Sigmoid colon (tissue), 7 donors: Measurements from ENCODE around the gene ACTN2. TPM values are rescaled to one million over a fixed set of nuclear protein-coding genes. Genes with fewer than 3 reads are reported as not detected.

Experiments
- DNase-seq: peaks from one replicate; pipeline ENCODE4 v3.0.0-alpha.2; 2019
- H3K27ac ChIP-seq, 4 donors: fragments of 200-600 bp; sonication (generic); one replicate each; pipeline ENCODE4 v1.5.1; 2016 to 2019; ENCODE audit warnings: mild to moderate bottlenecking in 1 of 4
- H3K27me3 ChIP-seq, 3 donors: fragments of 200-600 bp; sonication (generic); one replicate each; pipeline ENCODE4 v1.5.1; 2019; ENCODE audit warnings: mild to moderate bottlenecking in 1 of 3
- H3K36me3 ChIP-seq, 4 donors: fragments of 200-600 bp; sonication (generic); one replicate each; pipeline ENCODE4 v1.5.1; 2016 to 2019
- H3K4me1 ChIP-seq, 4 donors: fragments of 200-600 bp; sonication (generic); one replicate each; pipeline ENCODE4 v1.5.1; 2017 to 2019
- H3K4me3 ChIP-seq, 4 donors: fragments of 200-600 bp; sonication (generic); one replicate each; pipeline ENCODE4 v1.5.1; 2017 to 2019; ENCODE audit warnings: mild to moderate bottlenecking in 2 of 4, moderate library complexity in 1 of 4
- H3K9me3 ChIP-seq, 4 donors: fragments of 200-600 bp in 3 of 4; sonication (generic) in 3 of 4; one replicate each; pipeline versions ENCODE4 v1.5.1 to v1.6.1; 2013 to 2019
- EP300 ChIP-seq, 4 donors: sonication (generic); formaldehyde crosslinking; IDR thresholded peaks; one replicate each; pipeline ENCODE4 v1.6.1; 2017; ENCODE audit warnings: antibody characterized with exemption in 4 of 4
- POLR2A ChIP-seq, 2 donors: fragments of 450-650 bp; IDR thresholded peaks; one replicate each; pipeline ENCODE4 v1.6.1; 2016; ENCODE audit warnings: antibody characterized with exemption in 2 of 2, mild to moderate bottlenecking in 2 of 2, moderate library complexity in 2 of 2
- POLR2AphosphoS5 ChIP-seq, 4 donors: sonication (generic); formaldehyde crosslinking; IDR thresholded peaks; one replicate each; pipeline ENCODE4 v1.6.1; 2017; ENCODE audit warnings: antibody characterized with exemption in 4 of 4
- WGBS, 2 donors: extraction: QIAGEN DNeasy Blood & Tissue Kit; methylation state at CpG; one replicate each; pipeline ENCODE4 v1.1.7; 2013; 5-methylcytosine and 5-hydroxymethylcytosine counted together
- intact Hi-C: fragments of 100-400 bp; cut with DNase I; formaldehyde crosslinking; loops from one replicate; pipeline ENCODE4 v1.15.1; 2023
- polyA plus RNA-seq, 3 donors: library from polyadenylated mRNA; stranded (reverse); fragments of 200-250 nt; gene quantifications; one replicate each; pipeline ENCODE4 v1.2.3, GENCODE V29; 2013
- total RNA-seq, 4 donors: library from RNA; depleted of rRNA; stranded (reverse); fragments of >200 nt; gene quantifications; one replicate each; pipeline ENCODE4 v1.1.0, GENCODE V29; 2016
- TF ChIP-seq, protein P1 (sequence below), 4 experiments: fragments of 450-650 bp in 3 of 4; fragments of 200-600 bp in 1 of 4; IDR thresholded peaks; one replicate each; pipeline ENCODE4 v1.5.1; 2016 to 2019; ENCODE audit warnings: antibody characterized with exemption in 4 of 4, mild to moderate bottlenecking in 3 of 4, moderate library complexity in 2 of 4
- donor health status: healthy with polysubstance abuse.
- donor health status: Bipolar disorder and iron deficiency.
- donor health status: healthy.

ACTN2 gene
- total and polyA plus RNA-seq, 7 donors = 0.36 to 1.8 (median 0.91) TPM; not detected in 1

DNA sequence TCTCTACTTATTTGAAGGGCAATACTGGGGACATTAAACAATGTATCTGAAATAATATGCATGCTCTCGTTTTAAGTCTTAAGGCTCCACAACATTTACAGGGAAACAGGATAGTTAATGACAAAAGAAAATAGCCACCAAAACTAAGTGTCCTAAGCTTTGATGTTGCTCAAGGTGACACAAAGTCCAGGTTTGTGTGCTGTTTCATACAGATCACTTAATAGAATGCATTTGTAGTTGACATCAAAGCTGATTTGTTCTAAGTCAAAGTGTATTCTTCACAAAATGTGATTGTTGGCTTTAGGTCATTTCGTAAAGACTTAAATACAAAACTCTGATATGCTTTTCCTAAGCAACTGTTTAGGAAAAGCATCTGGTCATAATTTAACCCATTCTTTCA is 71.3 kb downstream of the ACTN2 start:
- WGBS, 2 donors = 77 to 90% methylated on average over 2 of the region's 2 CpGs
- Histone ChIP-seq H3K27ac (no peak overlapping the region), H3K4me3 (no peak overlapping the region), H3K27me3 (no peaks in the 10 kb centered on the region), H3K9me3 (no peaks in the 10 kb centered on the region), H3K36me3 (no peaks in the 10 kb centered on the region), H3K4me1 (no peaks in the 10 kb centered on the region)
- no peak for TF ChIP-seq EP300 (IDR thresholded peaks at IDR 0.05)
- no peak for TF ChIP-seq POLR2AphosphoS5 (IDR thresholded peaks at IDR 0.05)
- TF ChIP-seq, protein P1, sequence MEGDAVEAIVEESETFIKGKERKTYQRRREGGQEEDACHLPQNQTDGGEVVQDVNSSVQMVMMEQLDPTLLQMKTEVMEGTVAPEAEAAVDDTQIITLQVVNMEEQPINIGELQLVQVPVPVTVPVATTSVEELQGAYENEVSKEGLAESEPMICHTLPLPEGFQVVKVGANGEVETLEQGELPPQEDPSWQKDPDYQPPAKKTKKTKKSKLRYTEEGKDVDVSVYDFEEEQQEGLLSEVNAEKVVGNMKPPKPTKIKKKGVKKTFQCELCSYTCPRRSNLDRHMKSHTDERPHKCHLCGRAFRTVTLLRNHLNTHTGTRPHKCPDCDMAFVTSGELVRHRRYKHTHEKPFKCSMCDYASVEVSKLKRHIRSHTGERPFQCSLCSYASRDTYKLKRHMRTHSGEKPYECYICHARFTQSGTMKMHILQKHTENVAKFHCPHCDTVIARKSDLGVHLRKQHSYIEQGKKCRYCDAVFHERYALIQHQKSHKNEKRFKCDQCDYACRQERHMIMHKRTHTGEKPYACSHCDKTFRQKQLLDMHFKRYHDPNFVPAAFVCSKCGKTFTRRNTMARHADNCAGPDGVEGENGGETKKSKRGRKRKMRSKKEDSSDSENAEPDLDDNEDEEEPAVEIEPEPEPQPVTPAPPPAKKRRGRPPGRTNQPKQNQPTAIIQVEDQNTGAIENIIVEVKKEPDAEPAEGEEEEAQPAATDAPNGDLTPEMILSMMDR (IDR thresholded peaks at IDR 0.05) = no peak
- TF ChIP-seq POLR2A (IDR thresholded peaks at IDR 0.05) = no peak
- no peak for DNase-seq
- intact Hi-C loops = loop anchor here (10.0 kb wide), 1 partner anchor 627 kb away; no protein-coding TSS in a partner anchor

DNA sequence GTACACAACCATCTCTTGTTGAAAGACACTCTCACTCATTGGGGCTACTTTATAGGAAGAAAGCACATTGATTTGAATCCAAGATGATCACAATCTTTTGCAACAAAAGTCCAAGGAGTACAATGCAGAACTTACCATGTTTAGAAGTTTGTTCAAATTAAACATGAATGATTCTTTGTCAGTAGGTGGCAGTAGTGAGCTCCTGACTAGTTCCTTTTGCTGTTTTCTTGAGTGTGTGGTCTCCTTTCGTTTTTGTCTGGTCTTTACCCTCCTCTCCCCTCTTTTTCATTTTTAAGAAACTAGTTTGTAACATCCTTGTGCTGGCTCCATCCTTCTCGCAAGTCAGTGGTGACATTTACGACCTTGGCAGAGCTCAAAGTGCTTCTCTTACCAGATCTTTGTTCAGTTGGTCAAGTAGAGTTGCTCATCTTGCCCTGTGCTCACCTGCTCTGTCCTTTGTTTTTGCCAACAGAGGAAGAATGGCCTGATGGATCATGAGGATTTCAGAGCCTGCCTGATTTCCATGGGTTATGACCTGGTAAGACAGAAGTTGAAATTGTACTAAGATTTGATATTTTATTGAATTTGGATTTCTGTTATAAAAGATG is 73.1 kb downstream of the ACTN2 start:
- no peak overlapping the region for H3K4me3 ChIP-seq
- no peak overlapping the region for H3K27ac ChIP-seq
- intact Hi-C loops = loop anchor here (10.0 kb wide), 1 partner anchor 625 kb away; no protein-coding TSS in a partner anchor
- no peaks in the 10 kb centered on the region for H3K4me1 ChIP-seq
- DNase-seq = no peak
- no peaks in the 10 kb centered on the region for H3K9me3 ChIP-seq
- H3K27me3 ChIP-seq = no peaks in the 10 kb centered on the region
- TF ChIP-seq EP300 (IDR thresholded peaks at IDR 0.05) (no peak), POLR2AphosphoS5 (IDR thresholded peaks at IDR 0.05) (no peak), POLR2A (IDR thresholded peaks at IDR 0.05) (no peak)
- TF ChIP-seq, protein P1 (IDR thresholded peaks at IDR 0.05) = peak; percentile 18 to 61 (median 49)
- WGBS, 2 donors = 28 to 50% methylated on average over 3 of the region's 3 CpGs
- H3K36me3 ChIP-seq = no peaks in the 10 kb centered on the region

DNA sequence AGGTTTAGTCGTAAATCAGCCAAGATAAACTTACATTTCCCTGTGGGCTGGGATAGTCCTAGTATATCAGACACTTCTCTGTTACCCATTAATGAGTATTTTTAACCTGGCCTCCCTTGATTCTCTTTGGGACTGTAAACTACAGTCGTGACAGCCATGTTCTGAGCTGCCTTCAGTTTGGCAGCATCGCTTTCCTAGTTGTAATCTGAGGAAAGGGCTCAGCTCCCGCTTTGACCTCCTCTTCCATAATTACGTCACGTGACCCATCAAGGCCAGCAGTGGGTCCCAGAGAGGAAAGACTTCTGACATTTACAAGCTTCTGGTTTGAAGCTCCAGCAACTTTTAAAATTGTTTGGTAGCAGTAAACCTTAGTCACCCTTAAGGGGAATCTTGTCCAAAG is 74.2 kb downstream of the ACTN2 start:
- no peak for DNase-seq
- Histone ChIP-seq H3K36me3 (no peaks in the 10 kb centered on the region), H3K27me3 (no peaks in the 10 kb centered on the region), H3K9me3 (no peaks in the 10 kb centered on the region), H3K4me1 (no peaks in the 10 kb centered on the region), H3K27ac (no peak overlapping the region), H3K4me3 (no peak overlapping the region)
- TF ChIP-seq EP300 (IDR thresholded peaks at IDR 0.05) (no peak), POLR2A (IDR thresholded peaks at IDR 0.05) (no peak), POLR2AphosphoS5 (IDR thresholded peaks at IDR 0.05) (no peak)
- TF ChIP-seq, protein P1 (IDR thresholded peaks at IDR 0.05) = no peak
- WGBS, 2 donors = 78 to 82% methylated on average over 6 of the region's 6 CpGs
- intact Hi-C loops = no loop called here

DNA sequence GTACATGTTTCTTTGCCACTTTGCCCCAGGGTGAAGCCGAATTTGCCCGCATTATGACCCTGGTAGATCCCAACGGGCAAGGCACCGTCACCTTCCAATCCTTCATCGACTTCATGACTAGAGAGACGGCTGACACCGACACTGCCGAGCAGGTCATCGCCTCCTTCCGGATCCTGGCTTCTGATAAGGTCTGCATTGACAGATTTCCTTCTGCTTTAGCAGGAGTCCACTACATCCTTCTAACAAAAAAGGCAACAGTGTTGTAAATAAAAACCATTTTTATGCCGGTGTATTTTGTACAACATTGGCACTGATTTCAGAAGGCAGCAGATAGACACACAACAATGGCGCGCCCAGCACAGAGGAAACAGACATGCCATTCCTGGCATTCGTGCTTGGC is 74.7 kb downstream of the ACTN2 start:
- Histone ChIP-seq H3K36me3 (no peaks in the 10 kb centered on the region), H3K27ac (no peak overlapping the region), H3K4me1 (no peaks in the 10 kb centered on the region), H3K27me3 (no peaks in the 10 kb centered on the region), H3K9me3 (no peaks in the 10 kb centered on the region), H3K4me3 (no peak overlapping the region)
- WGBS, 2 donors = 88 to 90% methylated on average over 14 of the region's 14 CpGs
- intact Hi-C loops = no loop called here
- no peak for DNase-seq
- TF ChIP-seq, protein P1 (IDR thresholded peaks at IDR 0.05) = no peak
- TF ChIP-seq POLR2A (IDR thresholded peaks at IDR 0.05) (no peak), EP300 (IDR thresholded peaks at IDR 0.05) (no peak), POLR2AphosphoS5 (IDR thresholded peaks at IDR 0.05) (no peak)
